GM19455 (cell line): ENCODE data around the gene NSMCE3.
"Not testable (repeated sequence)": the region's sequence is repeated elsewhere in the genome, so short reads cannot be mapped to it uniquely, and the experiment has no call there.

Experiments
- ATAC-seq: cut with Tn5 transposase; IDR thresholded peaks from one replicate; pipeline ENCODE4 v1.9.1; 2021; ENCODE audit not compliant: unreplicated experiment

The NSMCE3 gene

GRCh38 chr15:29270169-29270955 is 740 bp upstream of the NSMCE3 start:
- ATAC-seq: peak; percentile 29

DNA sequence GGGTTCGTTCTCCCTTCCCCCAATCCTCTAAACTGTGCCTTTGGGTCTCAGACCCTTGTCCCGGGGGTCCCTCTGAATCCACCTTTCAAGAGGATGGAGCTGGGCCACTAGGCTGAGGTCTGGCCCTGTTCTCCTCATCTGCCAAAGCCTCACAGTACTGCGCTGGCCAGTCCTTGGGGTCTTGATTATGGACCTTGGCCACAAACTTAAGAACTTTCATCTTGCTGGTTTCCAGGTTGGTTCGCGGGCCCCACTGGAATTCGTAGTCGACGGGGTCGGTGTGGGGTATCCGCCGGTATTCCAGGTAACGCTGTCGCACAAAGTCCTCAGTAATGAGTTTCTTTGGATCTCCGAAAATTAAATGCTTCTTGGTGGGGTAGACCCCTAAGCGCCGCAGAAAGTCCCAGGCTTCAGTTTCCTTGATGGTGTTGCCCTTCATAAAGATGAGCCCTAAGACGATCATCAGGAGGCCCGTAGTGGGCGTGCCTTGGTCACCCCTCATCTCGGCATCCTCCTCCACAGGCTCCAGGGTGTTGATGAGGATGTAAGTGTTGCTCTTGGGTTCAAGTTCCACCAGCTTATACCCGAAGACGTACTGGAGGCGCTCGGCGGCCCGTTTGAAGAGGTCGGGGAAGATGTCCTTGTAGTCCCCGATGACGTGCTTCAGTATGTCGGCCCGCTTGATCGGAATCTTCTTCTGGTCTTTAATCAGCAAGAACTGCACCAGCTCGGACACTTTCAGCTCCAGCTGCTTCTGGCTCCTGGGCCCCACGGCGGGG is 727 bp downstream of the NSMCE3 start:
- ATAC-seq: peak; percentile 25

DNA sequence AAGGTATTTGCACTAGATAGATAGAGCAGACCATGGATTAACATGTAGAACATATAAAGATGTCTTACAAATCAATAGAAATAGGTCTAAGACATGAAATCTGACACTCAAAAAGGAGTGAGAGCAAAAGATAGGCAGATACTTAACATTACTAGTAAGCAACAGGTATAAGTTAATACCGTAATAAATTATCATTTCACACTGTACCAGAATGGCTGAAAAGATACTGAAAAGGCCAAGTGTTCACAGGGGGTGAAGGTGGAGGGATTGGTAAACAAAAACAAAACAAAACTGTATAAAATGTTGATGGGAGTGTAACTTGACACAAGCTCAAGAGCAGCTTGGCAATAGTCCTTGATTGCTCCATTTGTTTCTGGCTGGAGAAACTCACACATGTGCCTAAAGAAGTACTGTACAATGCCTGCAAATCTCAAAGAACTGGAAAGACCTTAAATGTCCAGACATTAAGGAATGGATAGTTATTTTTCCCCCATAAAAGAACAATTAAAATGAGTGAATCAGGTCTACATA is 3.5 kb downstream of the NSMCE3 start:
- no peak for ATAC-seq

GRCh38 chr15:29263289-29263688 is 6.3 kb downstream of the NSMCE3 start:
- ATAC-seq: no peak

- no peak for ATAC-seq
These were observed 6.9 kb downstream of the NSMCE3 start for GRCh38 chr15:29262738-29263137.

- ATAC-seq: no peak
These were observed 8.7 kb downstream of the NSMCE3 start for GRCh38 chr15:29260896-29261295.

DNA sequence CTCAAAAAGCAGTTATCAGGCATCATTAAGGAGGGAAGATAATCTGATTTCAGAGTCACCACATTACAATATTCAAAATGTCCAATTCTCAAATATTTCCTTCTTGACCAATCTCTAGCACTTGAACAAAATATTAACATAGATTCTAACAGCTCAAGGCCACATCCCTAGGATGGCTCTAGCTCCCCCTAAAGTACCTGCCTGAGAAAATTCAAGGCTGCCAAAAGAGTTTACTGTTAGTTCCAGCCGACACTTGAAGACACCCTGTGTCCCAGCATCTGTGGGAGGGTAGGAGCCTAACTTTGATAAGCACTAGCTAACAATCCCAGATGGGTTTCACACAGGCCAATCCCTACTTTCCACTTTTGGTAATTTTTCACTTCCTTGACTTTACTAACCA is 10.4 kb downstream of the NSMCE3 start:
- no peak for ATAC-seq

- ATAC-seq: no peak
These were observed 17.4 kb downstream of the NSMCE3 start for GRCh38 chr15:29252234-29252633.

- ATAC-seq: no peak
These were observed 25.1 kb downstream of the NSMCE3 start for GRCh38 chr15:29244544-29244943.

GRCh38 chr15:29244123-29244522 is 25.5 kb downstream of the NSMCE3 start:
- ATAC-seq: no peak

- no peak for ATAC-seq
These were observed 27.0 kb downstream of the NSMCE3 start for GRCh38 chr15:29242456-29243242.

DNA sequence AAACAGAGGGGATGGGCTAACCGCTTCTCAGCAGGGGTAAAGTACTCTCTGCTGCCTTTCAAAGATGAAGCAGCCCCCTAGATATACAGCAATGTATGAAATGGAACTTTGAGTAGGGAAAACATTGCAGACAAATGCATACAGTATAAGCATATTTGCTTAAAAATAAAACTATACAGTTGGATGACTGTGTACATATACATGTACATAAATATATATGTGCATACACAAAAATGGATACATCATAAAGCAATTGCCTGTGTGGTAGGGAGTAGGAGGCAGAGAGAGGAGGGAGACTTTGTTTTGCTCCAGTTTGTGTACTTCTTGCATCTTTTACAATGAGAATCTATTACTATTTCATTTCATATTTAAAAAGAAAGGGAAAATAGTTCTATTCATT is 28.4 kb downstream of the NSMCE3 start:
- no peak for ATAC-seq

DNA sequence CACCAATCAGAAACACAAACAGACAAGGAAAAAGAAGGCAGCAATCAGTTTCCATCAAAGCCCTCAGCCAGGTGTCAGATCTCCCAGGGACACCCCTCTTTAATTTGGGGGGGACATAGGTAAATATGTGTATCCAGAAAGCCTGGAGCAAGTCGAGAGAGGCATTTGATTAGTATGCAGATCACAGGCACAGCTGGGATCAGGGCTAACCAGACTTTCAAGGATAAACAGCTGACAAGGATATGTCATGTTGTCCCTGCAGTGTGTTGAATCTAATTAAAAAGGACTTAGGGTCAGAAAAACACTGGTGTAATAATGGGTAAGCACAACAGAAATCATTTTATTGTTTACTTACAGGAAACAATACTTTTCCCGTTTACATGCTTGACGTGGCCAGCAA is 30.2 kb downstream of the NSMCE3 start:
- ATAC-seq: no peak

GRCh38 chr15:29233566-29233965 is 36.1 kb downstream of the NSMCE3 start:
- no peak for ATAC-seq

DNA sequence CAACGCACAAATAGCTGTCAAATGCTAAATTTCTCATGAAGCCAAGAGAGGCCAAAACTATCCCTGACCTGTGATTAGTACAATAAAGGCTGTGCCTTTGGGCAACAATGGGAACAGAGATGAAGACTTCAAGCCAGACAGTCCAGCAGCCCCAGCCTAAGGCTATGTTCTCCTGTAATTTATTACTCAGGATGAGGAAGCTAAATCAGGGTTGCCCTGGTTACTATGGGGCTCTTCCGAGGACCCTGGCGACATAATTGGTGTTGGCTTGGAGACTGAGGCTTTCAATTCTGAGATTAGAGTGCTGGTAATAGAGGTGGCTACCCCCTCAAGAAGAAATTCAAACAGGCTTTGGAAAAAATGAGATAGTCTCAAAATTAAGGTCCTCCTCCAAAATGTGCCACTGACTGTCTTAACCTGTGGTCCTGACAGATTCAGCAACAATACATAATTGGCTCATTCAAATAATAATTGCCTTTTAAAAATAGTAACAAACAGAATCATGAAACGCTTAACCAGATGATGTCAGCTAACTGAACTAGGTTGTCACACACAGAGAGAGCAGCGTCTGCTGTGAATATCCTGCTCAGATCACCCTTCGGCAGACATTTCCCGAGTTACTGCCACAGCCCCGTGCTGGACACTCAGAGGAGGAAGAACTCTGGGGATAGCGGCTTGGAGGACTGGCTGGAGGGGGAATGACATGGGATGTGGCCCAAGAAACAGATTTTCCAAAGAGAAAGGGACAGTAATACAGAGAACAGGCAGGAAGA is 43.0 kb downstream of the NSMCE3 start:
- ATAC-seq: no peak

DNA sequence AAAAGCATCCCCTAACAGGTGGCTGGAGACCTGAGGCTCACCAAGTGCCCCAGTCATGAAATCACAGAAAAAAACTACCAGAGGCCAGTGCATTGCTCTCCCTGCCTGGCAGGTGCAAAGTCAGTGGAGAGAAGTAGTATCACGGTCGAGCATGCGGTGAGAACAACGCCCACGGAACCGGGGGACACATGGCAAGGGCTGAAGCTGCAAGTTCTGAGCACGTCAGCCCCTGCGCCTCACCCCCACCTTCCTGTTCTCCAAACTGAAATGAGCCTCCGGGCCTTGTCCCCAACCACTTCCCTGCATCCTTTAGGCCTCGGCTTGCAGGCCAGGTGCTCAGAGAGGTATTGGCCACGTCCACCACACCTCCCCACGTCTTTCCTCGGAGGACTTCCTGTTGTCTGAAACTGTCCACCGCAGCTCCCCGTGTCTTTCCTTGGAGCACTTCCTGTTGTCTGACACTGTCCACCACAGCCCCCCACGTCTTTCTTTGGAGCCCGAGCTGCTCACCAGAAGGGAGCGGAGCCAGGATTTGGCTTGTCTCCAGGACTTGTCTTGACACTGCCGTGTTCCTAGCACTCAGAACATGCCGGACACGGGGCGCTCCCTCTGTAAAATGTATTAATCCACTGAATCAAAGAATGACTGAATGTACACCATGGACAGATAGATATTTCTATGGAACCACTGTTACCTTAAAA is 43.9 kb downstream of the NSMCE3 start:
- ATAC-seq: no peak

- ATAC-seq: not testable (repeated sequence)
These were observed 44.6 kb downstream of the NSMCE3 start for GRCh38 chr15:29224987-29225363.

GRCh38 chr15:29224235-29224986 is 45.2 kb downstream of the NSMCE3 start:
- ATAC-seq: not testable (repeated sequence)

- no peak for ATAC-seq
These were observed 46.0 kb downstream of the NSMCE3 start for GRCh38 chr15:29223640-29224039.
